IMR-90 (cell line): ENCODE results near the gene GOLGA6L2. TPM values are rescaled to one million over a fixed set of nuclear protein-coding genes. Genes with fewer than 3 reads are reported as not detected.

Experiments used
- ATAC-seq: fragments of 200-7000 bp; cut with Tn5 transposase; 2 replicates; pipeline ENCODE4 v1.9.1; 2020; ENCODE audit warnings: low read depth, mild to moderate bottlenecking, moderate library complexity
- BruUV-seq: library from RNA; stranded (reverse); fragments of 400-500 nt; replicated peaks from 2 replicates; lab custom pipeline; 2021; lab: Mats Ljungman, UMichigan
- CTCF ChIA-PET: fragments of 300-600 bp; formaldehyde crosslinking; extraction: SDS; loops from one replicate; lab custom pipeline; 2021; ENCODE audit warnings: antibody characterized with exemption; lab: Yijun Ruan, JAX
- POLR2A ChIA-PET: fragments of 300-600 bp; sonication (Branson Sonifier 250); formaldehyde crosslinking; loops from one replicate; lab custom pipeline; 2022; ENCODE audit warnings: antibody characterized with exemption; ENCODE audit not compliant: unreplicated experiment; lab: Charles Lee
- DNase-seq: peaks from one replicate; pipeline ENCODE4 v3.0.0; 2013
- H2AFZ ChIP-seq: replicated peaks from 2 replicates; pipeline ENCODE3; 2013; ENCODE audit warnings: low read length, mild to moderate bottlenecking; ENCODE audit not compliant: poor library complexity
- H2AK5ac ChIP-seq: 2 replicates; pipeline ENCODE4 v1.6.1; 2013; ENCODE audit warnings: low read depth, low read length, inconsistent platforms
- H2AK9ac ChIP-seq: replicated peaks from 2 replicates; pipeline ENCODE3; 2013; ENCODE audit warnings: mild to moderate bottlenecking, low read depth, low read length, moderate library complexity; ENCODE audit not compliant: poor library complexity
- H2BK120ac ChIP-seq: 2 replicates; pipeline ENCODE4 v1.6.1; 2013; ENCODE audit warnings: low read depth, low read length, inconsistent platforms
- H2BK15ac ChIP-seq: 3 replicates; pipeline ENCODE4 v1.6.1; 2013; ENCODE audit warnings: low read depth, low read length, inconsistent platforms
- H2BK20ac ChIP-seq: 2 replicates; pipeline ENCODE4 v1.6.1; 2013; ENCODE audit warnings: low read depth, mild to moderate bottlenecking, inconsistent platforms, low read length, moderate library complexity
- H2BK5ac ChIP-seq: 2 replicates; pipeline ENCODE4 v1.6.1; 2013; ENCODE audit warnings: mild to moderate bottlenecking, low read depth, low read length, inconsistent platforms; ENCODE audit not compliant: poor library complexity, severe bottlenecking
- H3K14ac ChIP-seq: replicated peaks from 2 replicates; pipeline ENCODE4 v1.6.1; 2013; ENCODE audit warnings: low read depth, low read length, inconsistent platforms
- H3K18ac ChIP-seq: 2 replicates; pipeline ENCODE4 v1.6.1; 2013; ENCODE audit warnings: low read depth, low read length, control low read depth
- H3K23ac ChIP-seq: 2 replicates; pipeline ENCODE4 v1.6.1; 2013; ENCODE audit warnings: low read depth, low read length, inconsistent platforms
- H3K27ac ChIP-seq: 2 replicates; pipeline ENCODE4 v1.5.1; 2013; ENCODE audit warnings: mild to moderate bottlenecking, control low read depth, low read length; ENCODE audit not compliant: insufficient read depth
- H3K27me3 ChIP-seq: 2 replicates; pipeline ENCODE4 v1.6.1; 2013; ENCODE audit warnings: low read length; ENCODE audit not compliant: control insufficient read depth, insufficient read depth
- H3K36me3 ChIP-seq: 2 replicates; pipeline ENCODE4 v1.6.1; 2013; ENCODE audit warnings: low read length, mixed read lengths; ENCODE audit not compliant: control insufficient read depth, insufficient read depth
- H3K4ac ChIP-seq: 2 replicates; pipeline ENCODE4 v1.6.1; 2013; ENCODE audit warnings: low read depth, low read length, inconsistent platforms
- H3K4me1 ChIP-seq: 2 replicates; pipeline ENCODE4 v1.6.1; 2013; ENCODE audit warnings: low read length, mixed read lengths; ENCODE audit not compliant: control insufficient read depth, insufficient read depth
- H3K4me2 ChIP-seq: 2 replicates; pipeline ENCODE4 v1.6.1; 2013; ENCODE audit warnings: low read depth, mild to moderate bottlenecking, control low read depth, low read length, moderate library complexity
- H3K4me3 ChIP-seq: 2 replicates; pipeline ENCODE4 v1.5.1; 2013; ENCODE audit warnings: low read depth, mild to moderate bottlenecking, control low read depth, low read length, moderate library complexity; ENCODE audit not compliant: insufficient read depth
- H3K56ac ChIP-seq: 2 replicates; pipeline ENCODE4 v1.6.1; 2013; ENCODE audit warnings: low read length, inconsistent platforms; ENCODE audit not compliant: insufficient read depth; ENCODE audit errors: extremely low read depth
- H3K79me1 ChIP-seq, 2 experiments: 2 replicates each; pipeline ENCODE4 v1.6.1; 2013; ENCODE audit warnings: low read length in 2 of 2, inconsistent platforms in 1 of 2, low read depth in 1 of 2
- H3K9ac ChIP-seq: 2 replicates; pipeline ENCODE4 v1.6.1; 2013; ENCODE audit warnings: low read depth, low read length, control low read depth
- H3K9me1 ChIP-seq: 2 replicates; pipeline ENCODE4 v1.6.1; 2013; ENCODE audit warnings: low read length, inconsistent platforms; ENCODE audit not compliant: insufficient read depth
- H3K9me3 ChIP-seq: 2 replicates; pipeline ENCODE4 v1.6.1; 2013; ENCODE audit warnings: low read length; ENCODE audit not compliant: control insufficient read depth, insufficient read depth
- H4K20me1 ChIP-seq: 2 replicates; pipeline ENCODE4 v1.6.1; 2013; ENCODE audit warnings: low read length, inconsistent platforms; ENCODE audit not compliant: insufficient read depth
- H4K5ac ChIP-seq: 2 replicates; pipeline ENCODE4 v1.6.1; 2013; ENCODE audit warnings: mild to moderate bottlenecking, low read depth, low read length, control low read depth
- H4K8ac ChIP-seq, 2 experiments: 2 replicates each; pipeline ENCODE4 v1.6.1; 2013; ENCODE audit warnings: low read depth in 2 of 2, low read length in 2 of 2, control low read depth in 1 of 2, inconsistent platforms in 1 of 2
- H4K91ac ChIP-seq: 2 replicates; pipeline ENCODE4 v1.6.1; 2013; ENCODE audit warnings: low read depth, low read length, inconsistent platforms; ENCODE audit not compliant: insufficient read depth
- CEBPB ChIP-seq: IDR thresholded peaks from 2 replicates; pipeline ENCODE4 v1.6.1; 2012; ENCODE audit warnings: low read depth, low read length, improper control_type of control experiment
- FOS ChIP-seq: fragments of 150-350 bp; IDR thresholded peaks from 2 replicates; pipeline ENCODE4 v1.6.1; 2016; ENCODE audit warnings: low read depth, low read length
- MAFK ChIP-seq: IDR thresholded peaks from 2 replicates; pipeline ENCODE4 v1.6.1; 2012; ENCODE audit warnings: low read depth, low read length, improper control_type of control experiment
- MXI1 ChIP-seq: IDR thresholded peaks from 2 replicates; pipeline ENCODE4 v1.6.1; 2012; ENCODE audit warnings: low read depth, mild to moderate bottlenecking, low read length, moderate library complexity, borderline replicate concordance
- NFE2L2 ChIP-seq: fragments of 150-350 bp; IDR thresholded peaks from 2 replicates; pipeline ENCODE4 v1.6.1; 2016; ENCODE audit warnings: low read depth, mild to moderate bottlenecking, low read length
- RAD21 ChIP-seq: IDR thresholded peaks from 2 replicates; pipeline ENCODE4 v1.6.1; 2012; ENCODE audit warnings: low read length, improper control_type of control experiment
- RCOR1 ChIP-seq: IDR thresholded peaks from 2 replicates; pipeline ENCODE4 v1.6.1; 2012; ENCODE audit warnings: mild to moderate bottlenecking, low read length, improper control_type of control experiment; ENCODE audit not compliant: insufficient replicate concordance
- RFX5 ChIP-seq: IDR thresholded peaks from 2 replicates; pipeline ENCODE4 v1.8.0; 2012; ENCODE audit warnings: low read depth, mild to moderate bottlenecking, low read length, moderate library complexity
- SMC3 ChIP-seq: fragments of 150-350 bp; IDR thresholded peaks from 2 replicates; pipeline ENCODE4 v1.6.1; 2016; ENCODE audit warnings: low read depth, mild to moderate bottlenecking, antibody characterized with exemption, low read length, moderate library complexity
- WGBS, 2 experiments: methylation state at CpG; one replicate each; pipeline versions ENCODE4 v1.1.5 to v1.1.7; 2013; ENCODE audit warnings: missing lambda C conversion rate in 2 of 2; ENCODE audit not compliant: insufficient read length in 1 of 2; ENCODE audit errors: extremely low coverage in 2 of 2; 5-methylcytosine and 5-hydroxymethylcytosine counted together
- dilution Hi-C: fragments of 300-500 bp; cut with HindIII; formaldehyde crosslinking; loops from one replicate; pipeline ENCODE4 v1.14.3; 2018; ENCODE audit warnings: low sequenced_read_pairs; ENCODE audit not compliant: unreplicated experiment
- in situ Hi-C: fragments of 300-500 bp; cut with MboI; formaldehyde crosslinking; loops from 3 replicates; pipeline ENCODE4 v1.14.3; 2019; ENCODE audit warnings: low sequenced_read_pairs, inconsistent platforms, mixed read lengths
- intact Hi-C: fragments of 100-400 bp; cut with micrococcal nuclease; formaldehyde crosslinking; loops from 2 replicates; pipeline ENCODE4 v1.10.0; 2022
- polyA plus RNA-seq, 3 experiments: library from polyadenylated mRNA; depleted of rRNA; stranded (reverse); fragments of >200 nt; gene quantifications; 2 replicates each; pipeline ENCODE4 v1.2.3, GENCODE V29; 2012; ENCODE audit warnings: low replicate concordance in 1 of 3
- total RNA-seq: library from RNA; depleted of rRNA; stranded (reverse); fragments of >200 nt; gene quantifications from 2 replicates; pipeline ENCODE4 v1.2.3, GENCODE V29; 2012
- TF ChIP-seq, protein P1 (sequence below): fragments of 150-350 bp; IDR thresholded peaks from 2 replicates; pipeline ENCODE4 v1.6.1; 2016; ENCODE audit warnings: low read depth, mild to moderate bottlenecking, low read length, moderate library complexity, borderline replicate concordance
- TF ChIP-seq, protein P2 (sequence below): conservative IDR thresholded peaks from 2 replicates; pipeline ENCODE4 v1.5.1; 2012; ENCODE audit warnings: mild to moderate bottlenecking, low read depth, low read length, improper control_type of control experiment
- TF ChIP-seq, protein P3 (sequence below): fragments of 150-350 bp; IDR thresholded peaks from 2 replicates; pipeline ENCODE4 v1.6.1; 2017; ENCODE audit warnings: mild to moderate bottlenecking, antibody characterized with exemption, low read length, low read depth

The GOLGA6L2 gene
- total and polyA plus RNA-seq, 2 of the 4 experiments (the other 2 are of a cell fraction): not detected

DNA sequence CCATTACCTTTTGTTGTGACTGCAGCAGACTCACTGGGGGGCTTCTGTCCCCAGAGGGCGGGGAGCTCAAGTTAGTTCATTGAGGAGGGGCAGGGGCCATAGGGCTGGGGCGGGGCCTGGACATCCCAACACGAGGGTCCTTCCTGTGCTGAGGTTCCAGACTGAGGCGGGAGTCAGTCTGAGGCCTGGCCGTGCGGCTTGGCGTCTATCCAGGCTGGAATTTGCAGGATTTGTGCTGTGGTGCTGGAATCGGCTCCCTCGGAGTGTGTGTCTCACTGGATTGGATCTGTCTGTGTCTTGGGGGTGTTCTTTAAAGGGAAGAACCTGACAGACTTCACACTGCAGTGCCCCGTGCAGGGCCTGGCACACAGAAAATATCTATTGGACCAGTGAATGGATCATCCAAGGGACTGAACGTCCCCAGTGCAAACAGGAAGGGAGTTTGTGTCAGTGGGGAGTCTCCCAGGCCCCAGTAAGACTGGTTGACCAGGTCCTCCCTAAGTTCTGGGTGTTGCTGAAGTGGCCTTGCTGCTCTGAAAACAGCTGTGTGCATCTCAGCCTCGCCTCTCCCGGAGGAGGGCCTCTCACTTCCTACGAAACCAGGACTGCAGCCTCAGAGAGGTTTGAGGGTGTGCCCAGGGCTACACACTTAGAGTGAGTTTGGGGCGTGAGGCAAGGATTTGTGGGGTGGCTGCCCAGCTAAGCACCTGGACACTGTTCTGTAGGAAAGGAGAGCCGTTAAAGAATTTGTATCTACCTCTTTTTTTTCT, 26.1 kb downstream of the GOLGA6L2 start:
- POLR2A ChIA-PET: no interaction called here
- intact Hi-C loops: no loop called here

More for the DNA sequence above, 26.1 kb downstream of the GOLGA6L2 start:
- 33% methylated on average over 6 of the region's 16 CpGs; no CpG with 5 or more reads in 1 of the 2 experiments for WGBS, 2 experiments
- no peak for ATAC-seq
- Histone ChIP-seq H3K9me3 (peaks cover 13% of the 10 kb centered on the region; the same call in 1 of the 2 replicates), H4K91ac (no peak overlapping the region), H4K20me1 (no peaks in the 10 kb centered on the region), H2BK120ac (no peak overlapping the region), H2AK9ac (no peak overlapping the region), H2AFZ (no peak overlapping the region), H3K23ac (no peak overlapping the region), H3K36me3 (no peaks in the 10 kb centered on the region), H4K5ac (no peak overlapping the region), H3K4me3 (no peak overlapping the region), H2AK5ac (no peak overlapping the region), H3K56ac (no peak overlapping the region), H3K4ac (no peak overlapping the region), H3K27ac (no peak overlapping the region), H3K27me3 (no peaks in the 10 kb centered on the region), H3K9me1 (no peaks in the 10 kb centered on the region), H3K14ac (no peak overlapping the region), H3K9ac (no peak overlapping the region), H4K8ac (no peak overlapping the region), H3K4me1 (no peaks in the 10 kb centered on the region), H3K79me1 (no peaks in the 10 kb centered on the region), H2BK20ac (no peak overlapping the region), H3K18ac (no peak overlapping the region), H2BK5ac (no peak overlapping the region), H2BK15ac (no peak overlapping the region), H3K4me2 (no peak overlapping the region)
- TF ChIP-seq, protein P1, sequence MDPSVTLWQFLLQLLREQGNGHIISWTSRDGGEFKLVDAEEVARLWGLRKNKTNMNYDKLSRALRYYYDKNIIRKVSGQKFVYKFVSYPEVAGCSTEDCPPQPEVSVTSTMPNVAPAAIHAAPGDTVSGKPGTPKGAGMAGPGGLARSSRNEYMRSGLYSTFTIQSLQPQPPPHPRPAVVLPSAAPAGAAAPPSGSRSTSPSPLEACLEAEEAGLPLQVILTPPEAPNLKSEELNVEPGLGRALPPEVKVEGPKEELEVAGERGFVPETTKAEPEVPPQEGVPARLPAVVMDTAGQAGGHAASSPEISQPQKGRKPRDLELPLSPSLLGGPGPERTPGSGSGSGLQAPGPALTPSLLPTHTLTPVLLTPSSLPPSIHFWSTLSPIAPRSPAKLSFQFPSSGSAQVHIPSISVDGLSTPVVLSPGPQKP: no peak
- TF ChIP-seq RFX5 (no peak), RCOR1 (no peak), MAFK (no peak), MXI1 (no peak), FOS (no peak), RAD21 (no peak), CEBPB (no peak), SMC3 (no peak), NFE2L2 (no peak)
- TF ChIP-seq, protein P2, sequence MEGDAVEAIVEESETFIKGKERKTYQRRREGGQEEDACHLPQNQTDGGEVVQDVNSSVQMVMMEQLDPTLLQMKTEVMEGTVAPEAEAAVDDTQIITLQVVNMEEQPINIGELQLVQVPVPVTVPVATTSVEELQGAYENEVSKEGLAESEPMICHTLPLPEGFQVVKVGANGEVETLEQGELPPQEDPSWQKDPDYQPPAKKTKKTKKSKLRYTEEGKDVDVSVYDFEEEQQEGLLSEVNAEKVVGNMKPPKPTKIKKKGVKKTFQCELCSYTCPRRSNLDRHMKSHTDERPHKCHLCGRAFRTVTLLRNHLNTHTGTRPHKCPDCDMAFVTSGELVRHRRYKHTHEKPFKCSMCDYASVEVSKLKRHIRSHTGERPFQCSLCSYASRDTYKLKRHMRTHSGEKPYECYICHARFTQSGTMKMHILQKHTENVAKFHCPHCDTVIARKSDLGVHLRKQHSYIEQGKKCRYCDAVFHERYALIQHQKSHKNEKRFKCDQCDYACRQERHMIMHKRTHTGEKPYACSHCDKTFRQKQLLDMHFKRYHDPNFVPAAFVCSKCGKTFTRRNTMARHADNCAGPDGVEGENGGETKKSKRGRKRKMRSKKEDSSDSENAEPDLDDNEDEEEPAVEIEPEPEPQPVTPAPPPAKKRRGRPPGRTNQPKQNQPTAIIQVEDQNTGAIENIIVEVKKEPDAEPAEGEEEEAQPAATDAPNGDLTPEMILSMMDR: no peak
- TF ChIP-seq, protein P3, sequence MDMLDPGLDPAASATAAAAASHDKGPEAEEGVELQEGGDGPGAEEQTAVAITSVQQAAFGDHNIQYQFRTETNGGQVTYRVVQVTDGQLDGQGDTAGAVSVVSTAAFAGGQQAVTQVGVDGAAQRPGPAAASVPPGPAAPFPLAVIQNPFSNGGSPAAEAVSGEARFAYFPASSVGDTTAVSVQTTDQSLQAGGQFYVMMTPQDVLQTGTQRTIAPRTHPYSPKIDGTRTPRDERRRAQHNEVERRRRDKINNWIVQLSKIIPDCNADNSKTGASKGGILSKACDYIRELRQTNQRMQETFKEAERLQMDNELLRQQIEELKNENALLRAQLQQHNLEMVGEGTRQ: no peak
- DNase-seq: no peak
- dilution Hi-C loops: no loop called here
- CTCF ChIA-PET: no interaction called here
- in situ Hi-C loops: no loop called here
- no TSS peak for BruUV-seq
